GM12875 (cell line): ENCODE measurements around the gene POTEH.
"Not testable (repeated sequence)": the region's sequence is repeated elsewhere in the genome, so short reads cannot be mapped to it uniquely, and the experiment has no call there.

Experiments
- H3K4me3 ChIP-seq: one replicate; pipeline ENCODE4 v1.5.1; 2011; ENCODE audit warnings: low read depth, low read length, control low read depth

Gene POTEH

GRCh38 chr22:15734411-15734810, 44.6 kb downstream of the POTEH start:
- H3K4me3 ChIP-seq = not testable (repeated sequence)

GRCh38 chr22:15738157-15738908, 48.5 kb downstream of the POTEH start:
- H3K4me3 ChIP-seq = not testable (repeated sequence)

DNA sequence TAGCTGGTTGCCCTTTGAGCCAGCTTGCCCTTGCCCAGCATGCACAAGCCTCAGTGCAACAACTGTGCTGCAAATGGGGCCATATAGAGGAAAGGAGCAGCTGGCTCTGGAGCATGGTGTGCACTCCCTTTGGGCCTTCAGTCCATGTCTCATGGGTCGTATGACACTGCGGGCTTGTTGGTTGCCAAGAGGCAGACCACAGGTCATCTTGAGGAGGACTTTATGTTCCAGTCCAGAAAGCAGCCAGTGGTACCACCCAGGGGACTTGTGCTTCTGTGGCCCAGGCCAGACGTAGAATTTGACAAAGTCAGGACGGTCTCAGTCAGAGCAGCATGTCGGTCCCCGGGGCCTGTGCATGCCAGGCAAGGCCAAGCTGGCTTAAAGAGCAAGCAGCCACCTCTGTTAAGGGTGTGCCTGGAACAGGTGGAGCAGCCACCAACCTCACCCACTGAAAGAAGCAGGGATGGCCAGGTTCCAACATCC, 49.1 kb downstream of the POTEH start:
- H3K4me3 ChIP-seq = not testable (repeated sequence)

- not testable (repeated sequence) for H3K4me3 ChIP-seq
Measured at GRCh38 chr22:15747636-15748323, 58.0 kb downstream of the POTEH start.

- not testable (repeated sequence) for H3K4me3 ChIP-seq
Measured at GRCh38 chr22:15749181-15749970, 59.5 kb downstream of the POTEH start.

- not testable (repeated sequence) for H3K4me3 ChIP-seq
Measured at GRCh38 chr22:15759443-15760097, 69.7 kb downstream of the POTEH start.

- H3K4me3 ChIP-seq = not testable (repeated sequence)
Measured at GRCh38 chr22:15760388-15761150, 70.7 kb downstream of the POTEH start.

- not testable (repeated sequence) for H3K4me3 ChIP-seq
Measured at GRCh38 chr22:15761151-15761777, 71.4 kb downstream of the POTEH start.

DNA sequence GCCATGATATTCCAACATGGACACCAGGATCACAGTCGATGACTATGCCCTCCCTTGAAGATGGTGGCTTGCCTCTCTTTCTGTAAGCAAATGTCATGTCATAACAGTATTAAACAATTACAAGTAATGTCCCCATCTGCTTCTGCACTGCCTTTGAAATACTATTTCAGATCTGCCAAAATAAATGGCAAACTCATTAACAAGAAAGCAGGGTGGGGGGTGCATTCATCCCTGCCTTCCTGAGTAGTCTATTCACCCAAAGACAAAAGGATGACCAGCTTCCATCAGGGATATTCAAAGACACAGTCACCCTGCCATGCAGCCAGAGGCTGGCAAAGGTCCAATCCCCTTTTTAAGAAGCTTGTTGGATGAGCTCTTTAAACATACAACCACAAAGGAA, 73.7 kb downstream of the POTEH start:
- H3K4me3 ChIP-seq = not testable (repeated sequence)
